Measurements from ENCODE around the gene FARSA.
A peak's percentile ranks its signal among the peaks of the same experiment; 100 is the strongest.

FARSA gene

GRCh38 chr19:12946731-12947496 is 13.4 kb upstream of the FARSA start:
- TF ChIP-seq CTCF (IDR thresholded peaks at IDR 0.05; ENCODE audit: low read length, missing control alignments): no peak
- peak overlapping the region; percentile 72 for H3K4me3 ChIP-seq (replicated peaks; ENCODE audit: low read depth, low read length)
- no peak for DNase-seq (ENCODE audit: low read depth)

DNA sequence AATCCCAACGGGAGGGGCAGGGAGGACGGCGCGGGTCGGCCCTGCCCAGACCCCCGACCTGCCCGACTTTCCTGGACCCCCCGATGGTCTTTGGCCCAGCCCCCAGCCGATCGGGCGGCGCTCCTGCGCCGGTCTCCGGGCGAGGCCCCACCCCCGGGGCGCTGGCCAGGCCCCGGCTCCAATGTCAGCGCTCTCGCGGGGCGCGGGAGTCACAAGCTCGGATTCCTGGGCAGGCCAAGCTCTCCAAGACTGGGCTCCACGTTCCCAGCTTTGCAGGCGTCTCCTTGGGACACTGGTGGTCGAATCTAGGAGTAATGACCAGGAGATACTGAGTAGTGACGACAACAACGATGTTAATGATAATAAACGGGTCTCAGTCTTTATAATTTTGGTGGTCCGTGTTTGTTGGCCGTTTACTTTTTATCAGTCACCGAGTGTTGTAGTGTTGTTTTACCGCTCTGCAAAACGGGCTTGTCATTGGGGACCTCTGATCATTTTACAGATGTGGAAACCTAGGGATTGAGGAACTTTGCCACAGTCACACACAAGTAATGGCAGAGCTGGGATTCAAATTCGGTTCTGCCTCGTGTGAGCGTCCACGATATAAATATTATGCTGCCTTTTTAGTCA is 12.7 kb upstream of the FARSA start:
- H3K4me3 ChIP-seq (replicated peaks; ENCODE audit: low read depth, low read length): peak overlapping the region; percentile 72
- DNase-seq (ENCODE audit: low read depth): peak; percentile 81
- no peak for TF ChIP-seq CTCF (IDR thresholded peaks at IDR 0.05; ENCODE audit: low read length, missing control alignments)

DNA sequence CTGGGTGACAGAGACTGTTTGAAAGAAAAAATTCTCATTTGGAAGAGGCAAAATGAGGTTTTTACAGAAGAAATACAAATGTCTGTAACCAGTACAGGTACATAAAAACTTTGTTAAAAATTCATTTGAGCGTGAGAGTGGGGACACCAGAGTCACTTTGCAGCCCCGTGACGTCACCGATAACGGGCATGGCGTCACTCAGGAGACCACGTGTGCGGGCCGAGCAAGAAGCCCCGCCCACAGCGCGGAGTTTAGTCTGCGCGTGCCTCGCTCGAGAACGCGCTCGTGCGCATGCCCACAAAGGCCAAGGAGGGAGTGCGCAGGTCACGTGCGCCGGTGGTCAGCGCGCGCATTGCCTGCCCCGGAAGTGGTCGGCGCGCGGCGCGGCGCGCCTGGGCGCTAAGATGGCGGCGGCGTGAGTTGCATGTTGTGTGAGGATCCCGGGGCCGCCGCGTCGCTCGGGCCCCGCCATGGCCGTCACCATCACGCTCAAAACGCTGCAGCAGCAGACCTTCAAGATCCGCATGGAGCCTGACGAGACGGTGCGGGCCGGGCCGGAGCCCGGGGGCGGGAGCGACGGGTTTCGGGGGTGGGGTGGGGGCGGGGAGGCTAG is 12.1 kb upstream of the FARSA start, which contains the start of gene RAD23A:
TSS of gene RAD23A (plus strand) at position 384 of the 613 bp plus-strand sequence. CDS start at position 471, 87 bp downstream.
- DNase-seq (ENCODE audit: low read depth): peak; percentile 99
- H3K4me3 ChIP-seq (replicated peaks; ENCODE audit: low read depth, low read length): peak within 1 kb of the TSS; percentile 72
- TF ChIP-seq CTCF (IDR thresholded peaks at IDR 0.05; ENCODE audit: low read length, missing control alignments): no peak

DNA sequence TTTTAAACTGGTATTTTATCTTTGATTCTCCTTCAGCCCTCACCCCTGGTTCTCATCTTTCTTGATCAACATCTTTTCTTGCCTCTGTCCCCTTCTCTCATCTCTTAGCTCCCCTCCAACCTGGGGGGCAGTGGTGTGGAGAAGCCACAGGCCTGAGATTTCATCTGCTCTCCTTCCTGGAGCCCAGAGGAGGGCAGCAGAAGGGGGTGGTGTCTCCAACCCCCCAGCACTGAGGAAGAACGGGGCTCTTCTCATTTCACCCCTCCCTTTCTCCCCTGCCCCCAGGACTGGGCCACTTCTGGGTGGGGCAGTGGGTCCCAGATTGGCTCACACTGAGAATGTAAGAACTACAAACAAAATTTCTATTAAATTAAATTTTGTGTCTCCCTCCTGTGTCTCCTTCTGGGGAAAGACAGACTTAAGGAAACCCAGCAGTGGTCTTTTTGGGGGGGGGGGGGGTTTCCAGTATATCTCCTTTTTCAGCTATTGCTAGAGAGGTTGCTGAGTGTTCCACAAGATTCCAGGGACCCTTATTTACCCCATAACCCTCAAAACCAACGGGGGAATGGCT is 10.7 kb upstream of the FARSA start:
- no peak overlapping the region for H3K4me3 ChIP-seq (replicated peaks; ENCODE audit: low read depth, low read length)
- no peak for TF ChIP-seq CTCF (IDR thresholded peaks at IDR 0.05; ENCODE audit: low read length, missing control alignments)
- no peak for DNase-seq (ENCODE audit: low read depth)

GRCh38 chr19:12943437-12944044 is 10.0 kb upstream of the FARSA start:
- H3K4me3 ChIP-seq (replicated peaks; ENCODE audit: low read depth, low read length): no peak overlapping the region
- no peak for TF ChIP-seq CTCF (IDR thresholded peaks at IDR 0.05; ENCODE audit: low read length, missing control alignments)
- no peak for DNase-seq (ENCODE audit: low read depth)

DNA sequence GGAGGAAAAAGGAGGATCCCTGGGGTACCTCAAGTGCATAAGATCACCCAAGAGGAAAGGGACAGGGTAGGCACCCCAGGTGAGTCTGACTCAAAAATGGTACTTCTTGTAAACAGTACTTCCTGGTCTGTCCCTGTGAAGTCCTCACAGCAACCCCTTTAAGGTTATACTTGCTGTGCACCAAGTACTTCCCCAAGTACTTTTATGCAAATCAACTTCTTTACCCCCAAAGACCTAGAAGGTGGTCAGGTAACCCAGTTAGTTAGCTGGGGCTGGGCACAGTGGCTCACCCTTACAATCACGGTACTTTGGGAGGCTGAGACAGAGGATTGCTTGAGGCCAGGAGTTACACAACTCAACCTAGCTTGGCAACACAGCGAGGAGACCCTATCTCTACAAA is 7.4 kb upstream of the FARSA start:
- no peak for DNase-seq (ENCODE audit: low read depth)
- TF ChIP-seq CTCF (IDR thresholded peaks at IDR 0.05; ENCODE audit: low read length, missing control alignments): no peak
- H3K4me3 ChIP-seq (replicated peaks; ENCODE audit: low read depth, low read length): peak overlapping the region; percentile 85
